Hepatocyte (in vitro differentiated cells): ENCODE measurements around the gene ZHX3.

Experiments used
- CTCF ChIP-seq: fragments of 200-600 bp; sonication (generic); IDR thresholded peaks from 2 replicates; pipeline ENCODE4 v1.5.1; 2016; ENCODE audit warnings: antibody characterized with exemption, mild to moderate bottlenecking; ENCODE audit not compliant: poor library complexity
- EZH2phosphoT487 ChIP-seq: fragments of 200-600 bp; sonication (generic); IDR thresholded peaks from one replicate; pipeline ENCODE4 v1.6.1; 2018; ENCODE audit warnings: antibody characterized with exemption, mild to moderate bottlenecking, low read depth, moderate library complexity; ENCODE audit not compliant: unreplicated experiment, severe bottlenecking

- TF ChIP-seq EZH2phosphoT487 (no peak), CTCF (no peak)
These were observed 142.7 kb downstream of the ZHX3 start for GRCh38 chr20:41174782-41175181.
